Activated CD8-positive, alpha-beta memory T cell treated with anti-CD3 and anti-CD28 coated beads for 36 hours (primary cell): Measurements from ENCODE around the gene CAV2. TPM values are rescaled to one million over a fixed set of nuclear protein-coding genes. Genes with fewer than 3 reads are reported as not detected.

Experiments
- total RNA-seq, 2 experiments: library from RNA; stranded (reverse); gene quantifications; one replicate each; pipeline ENCODE4 v1.2.3, GENCODE V29; 2021

The CAV2 gene
- total RNA-seq, 2 experiments from 2014 or later, result 0.27 TPM; not detected in 1

Other genes starting within 250 kb of the CAV2 start
- 1 to 10 TPM; 1.9 to 2.3 TPM for gene CAV1, start 25.3 kb downstream of the CAV2 start, total RNA-seq
- 1 to 10 TPM; 2.4 to 2.8 TPM for gene MET, start 172.5 kb downstream of the CAV2 start, total RNA-seq